H1 (cell line): ENCODE data around the gene DFFB. TPM values are rescaled to one million over a fixed set of nuclear protein-coding genes. Genes with fewer than 3 reads are reported as not detected.
A peak's percentile ranks its signal among the peaks of the same experiment; 100 is the strongest.

Source experiments
- CTCF ChIA-PET: fragments of 300-600 bp; sonication (Branson Sonifier 250); formaldehyde crosslinking; loops from one replicate; lab custom pipeline; 2021; ENCODE audit not compliant: partially characterized antibody; lab: Charles Lee
- POLR2A ChIA-PET: fragments of 300-600 bp; sonication (Branson Sonifier 250); formaldehyde crosslinking; loops from one replicate; lab custom pipeline; 2021; ENCODE audit warnings: inconsistent platforms; ENCODE audit not compliant: partially characterized antibody; lab: Charles Lee
- DNase-seq, 2 experiments: peaks; one replicate each; pipeline versions ENCODE4 v3.0.0 to v3.0.0-alpha.2; 2010 to 2022; ENCODE audit warnings: low spot score in 2 of 2, low read depth in 1 of 2, mixed read lengths in 1 of 2
- FAIRE-seq: peaks from 2 replicates; lab custom pipeline; 2011; peaks lifted over from hg19 to GRCh38; lab: Jason Lieb, UNC
- H2AFZ ChIP-seq: 2 replicates; pipeline ENCODE4 v1.8.1; 2012; ENCODE audit warnings: low read length, inconsistent platforms
- H2AK5ac ChIP-seq: 2 replicates; pipeline ENCODE4 v1.6.1; 2013; ENCODE audit warnings: low read depth, low read length
- H2BK120ac ChIP-seq: replicated peaks from 2 replicates; pipeline ENCODE3; 2013; ENCODE audit warnings: low read depth, low read length, inconsistent platforms
- H2BK12ac ChIP-seq: 2 replicates; pipeline ENCODE4 v1.6.1; 2013; ENCODE audit warnings: low read depth, low read length
- H2BK15ac ChIP-seq: 2 replicates; pipeline ENCODE4 v1.6.1; 2013; ENCODE audit warnings: low read length
- H2BK20ac ChIP-seq: 2 replicates; pipeline ENCODE4 v1.6.1; 2013; ENCODE audit warnings: low read length
- H2BK5ac ChIP-seq: 2 replicates; pipeline ENCODE4 v1.6.1; 2013; ENCODE audit warnings: low read depth, low read length
- H3K14ac ChIP-seq: 2 replicates; pipeline ENCODE4 v1.6.1; 2013; ENCODE audit warnings: inconsistent platforms; ENCODE audit not compliant: insufficient read length
- H3K18ac ChIP-seq: 2 replicates; pipeline ENCODE4 v1.6.1; 2013; ENCODE audit warnings: low read length; ENCODE audit errors: extremely low read depth
- H3K23ac ChIP-seq: 2 replicates; pipeline ENCODE4 v1.6.1; 2013; ENCODE audit warnings: inconsistent platforms; ENCODE audit not compliant: insufficient read length
- H3K23me2 ChIP-seq: 2 replicates; pipeline ENCODE4 v1.6.1; 2013; ENCODE audit warnings: low read depth, low read length
- H3K27ac ChIP-seq: 2 replicates; pipeline ENCODE4 v1.6.1; 2011; ENCODE audit warnings: low read depth, low read length, inconsistent platforms
- H3K27me3 ChIP-seq, 4 experiments: replicated peaks in 1 of 4; 1 replicate in 1 of 4; 2 replicates in 3 of 4; pipeline versions ENCODE4 v1.6.1 to v1.8.1; 2011 to 2013; ENCODE audit warnings: low read length in 3 of 4, mild to moderate bottlenecking in 3 of 4, inconsistent platforms in 2 of 4, mixed read lengths in 2 of 4, moderate library complexity in 1 of 4; ENCODE audit not compliant: control insufficient read depth in 3 of 4, insufficient read depth in 3 of 4; ENCODE audit errors: extremely low read depth in 1 of 4
- H3K36me3 ChIP-seq, 4 experiments: 2 replicates each; pipeline versions ENCODE4 v1.6.1 to v1.8.1; 2011 to 2013; ENCODE audit warnings: mild to moderate bottlenecking in 4 of 4, low read length in 3 of 4, moderate library complexity in 2 of 4, control low read depth in 1 of 4, inconsistent platforms in 1 of 4; ENCODE audit not compliant: insufficient read depth in 4 of 4, control insufficient read depth in 2 of 4
- H3K4ac ChIP-seq: replicated peaks from 2 replicates; pipeline ENCODE3; 2013; ENCODE audit warnings: low read length, low read depth, mixed read lengths, inconsistent platforms; ENCODE audit not compliant: insufficient read length
- H3K4me1 ChIP-seq, 4 experiments: replicated peaks in 1 of 4; 1 replicate in 1 of 4; 2 replicates in 3 of 4; pipeline versions ENCODE4 v1.6.1 to v1.8.1; 2011 to 2013; ENCODE audit warnings: low read length in 3 of 4, inconsistent platforms in 2 of 4, mixed read lengths in 1 of 4; ENCODE audit not compliant: insufficient read depth in 4 of 4, control insufficient read depth in 3 of 4
- H3K4me2 ChIP-seq, 2 experiments: 2 replicates each; pipeline versions ENCODE4 v1.6.1 to v1.8.1; 2011 to 2013; ENCODE audit warnings: low read depth in 2 of 2, low read length in 2 of 2, control low read depth in 1 of 2, inconsistent platforms in 1 of 2, mild to moderate bottlenecking in 1 of 2; ENCODE audit not compliant: insufficient read depth in 1 of 2
- H3K4me3 ChIP-seq, 4 experiments: fragments of 200-600, 300-600 bp in 1 of 4; sonication (generic), shearing (Covaris generic), sonication (Bioruptor Twin) in 1 of 4; 2 replicates each; pipeline versions ENCODE4 v1.5.1 to v1.8.1; 2011 to 2016; ENCODE audit warnings: low read length in 4 of 4, low read depth in 3 of 4, control low read depth in 2 of 4, inconsistent platforms in 2 of 4, mild to moderate bottlenecking in 2 of 4, mixed read lengths in 1 of 4, moderate library complexity in 1 of 4; ENCODE audit not compliant: insufficient read depth in 2 of 4; ENCODE audit errors: extremely low read depth in 1 of 4
- H3K56ac ChIP-seq: replicated peaks from 2 replicates; pipeline ENCODE3; 2013; ENCODE audit warnings: low read depth, mild to moderate bottlenecking, mixed read lengths, low read length, inconsistent platforms; ENCODE audit not compliant: insufficient read length
- H3K79me1 ChIP-seq: 2 replicates; pipeline ENCODE4 v1.6.1; 2013; ENCODE audit warnings: low read depth, low read length, control low read depth
- H3K79me2 ChIP-seq, 2 experiments: 2 replicates each; pipeline versions ENCODE4 v1.6.1 to v1.8.1; 2012 to 2013; ENCODE audit warnings: low read length in 2 of 2, mild to moderate bottlenecking in 2 of 2, inconsistent platforms in 1 of 2; ENCODE audit not compliant: insufficient read depth in 2 of 2, control insufficient read depth in 1 of 2
- H3K9ac ChIP-seq, 4 experiments: replicated peaks in 1 of 4; 1 replicate in 1 of 4; 2 replicates in 3 of 4; pipeline versions ENCODE4 v1.6.1 to v1.8.1; 2011 to 2013; ENCODE audit warnings: low read depth in 3 of 4, low read length in 3 of 4, control low read depth in 2 of 4, mild to moderate bottlenecking in 2 of 4, moderate library complexity in 2 of 4, inconsistent platforms in 1 of 4; ENCODE audit errors: extremely low read depth in 1 of 4
- H3K9me3 ChIP-seq, 2 experiments: 2 replicates each; pipeline versions ENCODE4 v1.6.1 to v1.8.1; 2012 to 2013; ENCODE audit warnings: mild to moderate bottlenecking in 2 of 2, moderate library complexity in 2 of 2, control low read depth in 1 of 2, inconsistent platforms in 1 of 2, low read depth in 1 of 2, low read length in 1 of 2, mixed read lengths in 1 of 2; ENCODE audit not compliant: insufficient read depth in 2 of 2
- H4K20me1 ChIP-seq, 2 experiments: replicated peaks in 1 of 2; 2 replicates each; pipeline versions ENCODE3 to v1.8.1; 2011 to 2013; ENCODE audit warnings: inconsistent platforms in 2 of 2, low read length in 2 of 2, mild to moderate bottlenecking in 1 of 2; ENCODE audit not compliant: insufficient read depth in 2 of 2, control insufficient read depth in 1 of 2
- H4K5ac ChIP-seq: 2 replicates; pipeline ENCODE4 v1.6.1; 2013; ENCODE audit warnings: low read length, low read depth, mixed read lengths, inconsistent platforms; ENCODE audit not compliant: insufficient read length
- H4K8ac ChIP-seq: 2 replicates; pipeline ENCODE4 v1.8.0; 2013; ENCODE audit warnings: mild to moderate bottlenecking, moderate library complexity, low read length, inconsistent platforms; ENCODE audit not compliant: insufficient read depth; ENCODE audit errors: extremely low read depth
- H4K91ac ChIP-seq: replicated peaks from 2 replicates; pipeline ENCODE3; 2013; ENCODE audit warnings: low read length, mixed read lengths, inconsistent platforms; ENCODE audit not compliant: insufficient read length
- EZH2 ChIP-seq: fragments of 200-600 bp; sonication (generic); IDR thresholded peaks from 2 replicates; pipeline ENCODE4 v1.7.1; 2012; ENCODE audit warnings: low read depth, mild to moderate bottlenecking, moderate library complexity, low read length, inconsistent platforms; ENCODE audit not compliant: severe bottlenecking
- GTF2F1 ChIP-seq: IDR thresholded peaks from 2 replicates; pipeline ENCODE4 v1.6.1; 2012; ENCODE audit warnings: low read depth, low read length, improper control_type of control experiment, borderline replicate concordance
- RAD21 ChIP-seq, 2 experiments: IDR thresholded peaks in 1 of 2; conservative IDR thresholded peaks in 1 of 2; 2 replicates each; pipeline ENCODE4 v1.6.1; 2011; ENCODE audit warnings: low read depth in 2 of 2, low read length in 2 of 2, improper control_type of control experiment in 1 of 2, inconsistent platforms in 1 of 2, mild to moderate bottlenecking in 1 of 2, moderate library complexity in 1 of 2
- RXRA ChIP-seq: IDR thresholded peaks from 2 replicates; pipeline ENCODE4 v1.6.1; 2011; ENCODE audit warnings: low read depth, mild to moderate bottlenecking, low read length, moderate library complexity; ENCODE audit not compliant: insufficient read depth
- SIX5 ChIP-seq: IDR thresholded peaks from 2 replicates; pipeline ENCODE4 v1.6.1; 2011; ENCODE audit warnings: mild to moderate bottlenecking, low read depth, low read length
- TAF1 ChIP-seq: IDR thresholded peaks from 2 replicates; pipeline ENCODE4 v1.6.1; 2011; ENCODE audit warnings: mild to moderate bottlenecking, low read depth, low read length
- TAF7 ChIP-seq: optimal IDR thresholded peaks from 2 replicates; pipeline ENCODE3; 2011; ENCODE audit warnings: low read depth, mild to moderate bottlenecking, inconsistent platforms, low read length, moderate library complexity, borderline replicate concordance
- USF2 ChIP-seq: IDR thresholded peaks from 2 replicates; pipeline ENCODE4 v1.6.1; 2011; ENCODE audit warnings: low read length, improper control_type of control experiment
- WGBS, 2 experiments: shearing (Covaris generic) in 1 of 2; methylation state at CpG; one replicate each; pipeline versions ENCODE4 v1.1.6 to v1.1.7; 2013 to 2015; ENCODE audit warnings: low lambda C conversion rate in 2 of 2, mixed read lengths in 2 of 2, inconsistent platforms in 1 of 2, low coverage in 1 of 2, missing lambda C conversion rate in 1 of 2; ENCODE audit not compliant: insufficient replicate concordance in 2 of 2, insufficient coverage in 1 of 2, insufficient read length in 1 of 2; ENCODE audit errors: extremely low coverage in 1 of 2, missing lambda C conversion rate in 1 of 2; 5-methylcytosine and 5-hydroxymethylcytosine counted together
- polyA plus RNA-seq, 7 experiments: library from polyadenylated mRNA; depleted of rRNA in 3 of 7; stranded (reverse) in 5 of 7; unstranded in 2 of 7; fragments of >200 nt in 5 of 7; fragments of 200-250 nt in 2 of 7; gene quantifications; 1 replicate in 5 of 7; 2 replicates in 1 of 7; 4 replicates in 1 of 7; pipeline versions ENCODE4 v1.2.1 to v1.2.3, GENCODE V29; 2011 to 2013; ENCODE audit warnings: missing spikeins in 2 of 7, mixed read lengths in 2 of 7
- total RNA-seq: library from RNA; stranded (reverse); fragmentation: NEBNext Ultra II Directional; extraction: Animal tissue kit (Norgen Biotek cat#: 25700); gene quantifications from 2 replicates; pipeline ENCODE4 v1.2.1, GENCODE V29; 2021

DFFB gene
- total and polyA plus RNA-seq, 2 of the 8 experiments (the other 6 are each of a cell fraction or from before 2014, with no cell fraction given) = 8.6 to 11.9 TPM

- no peak overlapping the region for H3K4me2 ChIP-seq
- DNase-seq (no peak), FAIRE-seq (no peak)
- POLR2A ChIA-PET = no interaction called here
- no peak overlapping the region for H2BK120ac ChIP-seq
- peaks cover 0 to 4% of the 10 kb centered on the region in 2 experiments; a peak in 1 of 4 replicates for H3K9me3 ChIP-seq
- no peak overlapping the region for H3K4me3 ChIP-seq
- peak overlapping the region; percentile 55 for H4K91ac ChIP-seq
- H3K23me2 ChIP-seq = peaks cover 16% of the 10 kb centered on the region; the same call in 1 of the 2 replicates
- WGBS, 2 experiments = 81% methylated on average over 5 of the region's 5 CpGs; no CpG with 5 or more reads in 1 of the 2 experiments
- no peak overlapping the region for H4K8ac ChIP-seq
- no peak overlapping the region for H2AFZ ChIP-seq
- peak overlapping the region; percentile 53; the same call in 1 of the 2 replicates for H2BK20ac ChIP-seq
- peak overlapping the region; percentile 25 for H2BK15ac ChIP-seq
- H4K5ac ChIP-seq = no peak overlapping the region
- no peak overlapping the region for H3K23ac ChIP-seq
- H2BK12ac ChIP-seq = peak overlapping the region; percentile 10; the same call in 1 of the 2 replicates
- peak overlapping the region; percentile 100 for H3K56ac ChIP-seq
- CTCF ChIA-PET = no interaction called here
- peak overlapping the region; percentile 82 for H2AK5ac ChIP-seq
- no peak overlapping the region for H3K27ac ChIP-seq
- no peaks in the 10 kb centered on the region for H3K79me2 ChIP-seq
- no peak overlapping the region for H3K14ac ChIP-seq
- H3K27me3 ChIP-seq = peaks cover 0 to 8% (median 0%) of the 10 kb centered on the region in 4 experiments; a peak in 1 of 7 replicates
- H2BK5ac ChIP-seq = no peak overlapping the region
- peaks cover 0 to 12% of the 10 kb centered on the region in 2 experiments for H4K20me1 ChIP-seq
- no peaks in the 10 kb centered on the region; a peak in 1 of 8 replicates for H3K36me3 ChIP-seq
- no peak overlapping the region for H3K9ac ChIP-seq
- H3K18ac ChIP-seq = no peak overlapping the region
- H3K4me1 ChIP-seq = peaks cover 0 to 3% (median 0%) of the 10 kb centered on the region in 4 experiments; a peak in 1 of 7 replicates
- peaks cover 4% of the 10 kb centered on the region; the same call in 1 of the 2 replicates for H3K79me1 ChIP-seq
- H3K4ac ChIP-seq = peak overlapping the region; percentile 29
- TF ChIP-seq GTF2F1 (no peak), RXRA (no peak), SIX5 (no peak), TAF7 (no peak), RAD21 (IDR thresholded peaks at IDR 0.05 in 1 of 2, conservative IDR thresholded peaks at IDR 0.05 in 1 of 2; ENCODE audit: low read depth in 2 of 2, low read length in 2 of 2) (no peak), TAF1 (no peak), EZH2 (no peak), USF2 (no peak)
Measured at GRCh38 chr1:3929126-3929525, 71.8 kb downstream of the DFFB start.
